Tibial nerve (tissue), 4 donors: ENCODE measurements around the gene HADHB. TPM values are rescaled to one million over a fixed set of nuclear protein-coding genes. Genes with fewer than 3 reads are reported as not detected.

ENCODE experiments used
- DNase-seq, 2 donors: peaks; one replicate each; pipeline ENCODE4 v3.0.0-alpha.2; 2019; ENCODE audit warnings: low spot score in 2 of 2
- H3K27ac ChIP-seq, 4 donors: fragments of 200-600 bp; sonication (generic) in 3 of 4; one replicate each; pipeline ENCODE4 v1.5.1; 2017 to 2019; ENCODE audit warnings: mild to moderate bottlenecking in 1 of 4
- H3K27me3 ChIP-seq, 2 donors: fragments of 200-600 bp; sonication (generic) in 1 of 2; one replicate each; pipeline versions ENCODE4 v1.5.1 to v1.6.0; 2017 to 2019
- H3K36me3 ChIP-seq, 3 donors: fragments of 200-600 bp; sonication (generic); one replicate each; pipeline ENCODE4 v1.5.1; 2018 to 2019
- H3K4me1 ChIP-seq, 4 donors: fragments of 200-600 bp; sonication (generic) in 3 of 4; one replicate each; pipeline ENCODE4 v1.5.1; 2017 to 2019
- H3K4me3 ChIP-seq, 4 donors: fragments of 200-600 bp; sonication (generic) in 3 of 4; one replicate each; pipeline ENCODE4 v1.5.1; 2017 to 2019; ENCODE audit warnings: mild to moderate bottlenecking in 1 of 4, moderate library complexity in 1 of 4
- H3K9me3 ChIP-seq, 4 donors: fragments of 200-600 bp; sonication (generic) in 3 of 4; one replicate each; pipeline ENCODE4 v1.5.1; 2017 to 2019
- CTCF ChIP-seq, 5 experiments: fragments of 200-600 bp in 3 of 5; fragments of 450-650 bp in 2 of 5; sonication (generic) in 3 of 5; IDR thresholded peaks; one replicate each; pipeline ENCODE4 v1.5.1; 2016 to 2019; ENCODE audit warnings: antibody characterized with exemption in 5 of 5, mild to moderate bottlenecking in 3 of 5, moderate library complexity in 2 of 5
- EP300 ChIP-seq, 2 donors: sonication (generic); formaldehyde crosslinking; IDR thresholded peaks; one replicate each; pipeline ENCODE4 v1.6.1; 2017; ENCODE audit warnings: antibody characterized with exemption in 2 of 2, mild to moderate bottlenecking in 1 of 2
- POLR2A ChIP-seq, 2 donors: fragments of 450-650 bp; IDR thresholded peaks; one replicate each; pipeline ENCODE4 v1.6.1; 2017; ENCODE audit warnings: antibody characterized with exemption in 2 of 2, mild to moderate bottlenecking in 2 of 2, moderate library complexity in 2 of 2
- WGBS, 2 donors: methylation state at CpG; one replicate each; pipeline ENCODE4 v1.1.5; 2018; 5-methylcytosine and 5-hydroxymethylcytosine counted together
- total RNA-seq, 4 donors: library from RNA; depleted of rRNA; stranded (reverse); fragments of >200 nt; gene quantifications; one replicate each; pipeline ENCODE4 v1.1.0, GENCODE V29; 2016

Gene HADHB
- total RNA-seq, 4 donors from 2014 or later, result 68.1 to 121 (median 110) TPM

GRCh38 chr2:26202981-26203490 lies 41.7 kb upstream of the HADHB start:
- no peaks in the 10 kb centered on the region for H3K4me1 ChIP-seq
- no peak overlapping the region for H3K4me3 ChIP-seq
- no peak for DNase-seq
- TF ChIP-seq CTCF (IDR thresholded peaks at IDR 0.05), result no peak
- TF ChIP-seq POLR2A (IDR thresholded peaks at IDR 0.05), result no peak
- no peak for TF ChIP-seq EP300 (IDR thresholded peaks at IDR 0.05)
- peaks cover 0 to 90% (median 20%) of the 10 kb centered on the region in 3 donors for H3K36me3 ChIP-seq
- no peak overlapping the region for H3K27ac ChIP-seq
- no peaks in the 10 kb centered on the region for H3K9me3 ChIP-seq
- no peaks in the 10 kb centered on the region for H3K27me3 ChIP-seq
- 68 to 89% methylated on average over 1 of the region's 1 CpG for WGBS, 2 donors

- peaks cover 0 to 89% (median 20%) of the 10 kb centered on the region in 3 donors for H3K36me3 ChIP-seq
- WGBS, 2 donors, result 81 to 88% methylated on average over 7 of the region's 7 CpGs
- DNase-seq, result no peak
These were observed 40.8 kb upstream of the HADHB start for GRCh38 chr2:26203906-26204305.

GRCh38 chr2:26212011-26212410 lies 32.7 kb upstream of the HADHB start:
- TF ChIP-seq CTCF (IDR thresholded peaks at IDR 0.05), result no peak
- TF ChIP-seq EP300 (IDR thresholded peaks at IDR 0.05), result no peak
- TF ChIP-seq POLR2A (IDR thresholded peaks at IDR 0.05), result no peak
- Histone ChIP-seq H3K9me3 (no peaks in the 10 kb centered on the region), H3K4me3 (no peak overlapping the region), H3K27ac (no peak overlapping the region), H3K36me3 (peaks cover 2 to 95% (median 8%) of the 10 kb centered on the region in 3 donors), H3K27me3 (no peaks in the 10 kb centered on the region), H3K4me1 (no peaks in the 10 kb centered on the region)
- 88 to 92% methylated on average over 5 of the region's 5 CpGs for WGBS, 2 donors
- no peak for DNase-seq

More at GRCh38 chr2:26203906-26204305, 40.8 kb upstream of the HADHB start:
- TF ChIP-seq CTCF (IDR thresholded peaks at IDR 0.05), result no peak
- no peak for TF ChIP-seq POLR2A (IDR thresholded peaks at IDR 0.05)
- TF ChIP-seq EP300 (IDR thresholded peaks at IDR 0.05), result no peak
- Histone ChIP-seq H3K4me3 (no peak overlapping the region), H3K9me3 (no peaks in the 10 kb centered on the region), H3K27ac (no peak overlapping the region), H3K27me3 (no peaks in the 10 kb centered on the region), H3K4me1 (no peaks in the 10 kb centered on the region)

GRCh38 chr2:26214759-26215158 lies 30.0 kb upstream of the HADHB start:
- TF ChIP-seq POLR2A (IDR thresholded peaks at IDR 0.05) (no peak), EP300 (IDR thresholded peaks at IDR 0.05) (no peak), CTCF (IDR thresholded peaks at IDR 0.05) (no peak)
- H3K36me3 ChIP-seq, result peaks cover under 1 to 98% (median 8%) of the 10 kb centered on the region in 3 donors
- no peaks in the 10 kb centered on the region for H3K4me1 ChIP-seq

GRCh38 chr2:26215833-26216232 lies 28.9 kb upstream of the HADHB start:
- DNase-seq, result no peak
- H3K27ac ChIP-seq, result no peak overlapping the region
- H3K9me3 ChIP-seq, result no peaks in the 10 kb centered on the region
- H3K4me3 ChIP-seq, result no peak overlapping the region
- no peaks in the 10 kb centered on the region for H3K27me3 ChIP-seq
- H3K36me3 ChIP-seq, result peaks cover 0 to 97% (median 8%) of the 10 kb centered on the region in 3 donors
- no peaks in the 10 kb centered on the region for H3K4me1 ChIP-seq
- TF ChIP-seq EP300 (IDR thresholded peaks at IDR 0.05) (no peak), POLR2A (IDR thresholded peaks at IDR 0.05) (no peak), CTCF (IDR thresholded peaks at IDR 0.05) (no peak)
- WGBS, 2 donors, result 95 to 100% methylated on average over 1 of the region's 1 CpG

More at GRCh38 chr2:26214759-26215158, 30.0 kb upstream of the HADHB start:
- no peak for DNase-seq
- H3K27me3 ChIP-seq, result no peaks in the 10 kb centered on the region
- 85 to 97% methylated on average over 1 of the region's 1 CpG for WGBS, 2 donors
- no peaks in the 10 kb centered on the region for H3K9me3 ChIP-seq
- H3K27ac ChIP-seq, result no peak overlapping the region
- H3K4me3 ChIP-seq, result no peak overlapping the region
